Skeletal muscle tissue (tissue), 4 donors: ENCODE measurements around the gene ZNF431. TPM values are rescaled to one million over a fixed set of nuclear protein-coding genes. Genes with fewer than 3 reads are reported as not detected.
"Not testable (repeated sequence)": the region's sequence is repeated elsewhere in the genome, so short reads cannot be mapped to it uniquely, and the experiment has no call there.

ENCODE experiments used
- H3K27ac ChIP-seq: one replicate; pipeline ENCODE4 v1.7.0; 2013; ENCODE audit warnings: mild to moderate bottlenecking, low read depth, low read length, inconsistent platforms
- H3K27me3 ChIP-seq, 3 donors: one replicate each; pipeline ENCODE4 v1.7.0; 2013; ENCODE audit warnings: low read length in 3 of 3; ENCODE audit not compliant: control insufficient read depth in 3 of 3, insufficient read depth in 3 of 3
- H3K36me3 ChIP-seq, 3 donors: one replicate each; pipeline ENCODE4 v1.7.0; 2013; ENCODE audit warnings: low read length in 3 of 3; ENCODE audit not compliant: control insufficient read depth in 3 of 3, insufficient read depth in 3 of 3
- H3K4me1 ChIP-seq, 3 donors: one replicate each; pipeline ENCODE4 v1.7.0; 2013; ENCODE audit warnings: low read length in 3 of 3, mild to moderate bottlenecking in 3 of 3; ENCODE audit not compliant: control insufficient read depth in 3 of 3, insufficient read depth in 3 of 3
- H3K4me3 ChIP-seq, 3 donors: one replicate each; pipeline ENCODE4 v1.7.0; 2013; ENCODE audit warnings: low read length in 3 of 3
- H3K9ac ChIP-seq, 3 donors: one replicate each; pipeline ENCODE4 v1.7.0; 2013; ENCODE audit warnings: low read length in 3 of 3, mild to moderate bottlenecking in 3 of 3, moderate library complexity in 2 of 3, low read depth in 1 of 3
- H3K9me3 ChIP-seq, 3 donors: one replicate each; pipeline ENCODE4 v1.7.0; 2013; ENCODE audit warnings: low read length in 3 of 3; ENCODE audit not compliant: control insufficient read depth in 3 of 3
- total RNA-seq: library from RNA; depleted of rRNA; stranded (reverse); fragments of >200 nt; gene quantifications from one replicate; pipeline ENCODE4 v1.2.3, GENCODE V29; 2014
- donor health status: Osteomylitis.

ZNF431 gene
- total RNA-seq, 1 donor from 2014 or later, result 13.0 TPM

- Histone ChIP-seq H3K9ac (no peak overlapping the region), H3K9me3 (no peaks in the 10 kb centered on the region), H3K4me1 (no peaks in the 10 kb centered on the region), H3K27me3 (no peaks in the 10 kb centered on the region), H3K27ac (no peak overlapping the region), H3K36me3 (no peaks in the 10 kb centered on the region), H3K4me3 (no peak overlapping the region)
Observed at GRCh38 chr19:21126078-21126477, 15.8 kb upstream of the ZNF431 start.

- no peak overlapping the region for H3K4me3 ChIP-seq
- H3K27ac ChIP-seq, result no peak overlapping the region
- H3K9ac ChIP-seq, result no peak overlapping the region
- no peaks in the 10 kb centered on the region for H3K9me3 ChIP-seq
- no peaks in the 10 kb centered on the region for H3K36me3 ChIP-seq
- H3K4me1 ChIP-seq, result no peaks in the 10 kb centered on the region
- H3K27me3 ChIP-seq, result no peaks in the 10 kb centered on the region
Observed at GRCh38 chr19:21127001-21127400, 14.8 kb upstream of the ZNF431 start.

- no peaks in the 10 kb centered on the region for H3K9me3 ChIP-seq
- no peaks in the 10 kb centered on the region for H3K27me3 ChIP-seq
- H3K4me3 ChIP-seq, result no peak overlapping the region
- H3K4me1 ChIP-seq, result no peaks in the 10 kb centered on the region
- no peaks in the 10 kb centered on the region for H3K36me3 ChIP-seq
- H3K27ac ChIP-seq, result no peak overlapping the region
- H3K9ac ChIP-seq, result no peak overlapping the region
Observed at GRCh38 chr19:21127898-21128297, 13.9 kb upstream of the ZNF431 start.

- Histone ChIP-seq H3K36me3 (no peaks in the 10 kb centered on the region), H3K27me3 (peaks cover 0 to 2% (median 0%) of the 10 kb centered on the region in 3 donors), H3K27ac (no peak overlapping the region), H3K4me1 (no peaks in the 10 kb centered on the region), H3K9ac (no peak overlapping the region), H3K9me3 (no peaks in the 10 kb centered on the region), H3K4me3 (no peak overlapping the region)
Observed at GRCh38 chr19:21128901-21129698, 12.7 kb upstream of the ZNF431 start.

DNA sequence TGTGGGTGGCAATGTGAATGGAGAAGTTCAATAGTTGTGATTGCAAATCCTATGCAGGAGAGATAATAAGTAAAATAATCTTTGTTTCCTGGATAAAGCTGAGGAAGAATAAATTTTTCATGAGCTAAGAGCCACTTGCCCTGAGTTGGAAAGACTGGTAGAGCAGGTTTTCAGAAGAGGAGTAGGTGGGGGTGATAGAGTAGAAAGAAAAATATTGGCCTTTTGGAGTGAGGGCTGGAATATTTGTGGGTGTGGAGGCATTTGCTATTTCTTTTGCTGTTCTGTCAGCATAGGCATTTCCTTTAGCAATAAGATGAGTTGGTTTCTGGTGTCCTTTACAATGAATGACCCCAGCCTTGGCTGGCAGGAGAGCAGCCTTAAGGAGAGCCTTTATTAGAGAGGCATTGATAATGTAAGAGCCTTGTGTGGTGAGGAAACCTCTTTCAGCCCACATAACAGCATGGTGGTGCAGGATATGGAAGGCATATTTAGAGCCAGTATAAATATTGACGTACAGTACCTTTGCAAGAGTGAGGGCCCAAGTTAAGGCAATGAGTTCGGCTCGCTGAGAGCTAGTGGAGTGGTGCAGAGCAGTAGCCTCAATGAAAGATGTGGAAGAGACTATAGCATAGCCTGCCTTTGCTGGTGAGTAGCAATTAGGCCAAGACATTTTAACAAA, 11.6 kb upstream of the ZNF431 start:
- H3K9ac ChIP-seq, result no peak overlapping the region
- H3K27me3 ChIP-seq, result peaks cover 0 to 2% (median 0%) of the 10 kb centered on the region in 3 donors
- H3K4me3 ChIP-seq, result no peak overlapping the region
- no peaks in the 10 kb centered on the region for H3K36me3 ChIP-seq
- no peaks in the 10 kb centered on the region for H3K9me3 ChIP-seq
- H3K4me1 ChIP-seq, result no peaks in the 10 kb centered on the region
- H3K27ac ChIP-seq, result no peak overlapping the region

- Histone ChIP-seq H3K27me3 (peaks cover 0 to 2% (median 0%) of the 10 kb centered on the region in 3 donors), H3K4me3 (no peak overlapping the region), H3K9me3 (no peaks in the 10 kb centered on the region), H3K27ac (no peak overlapping the region), H3K9ac (no peak overlapping the region), H3K36me3 (no peaks in the 10 kb centered on the region), H3K4me1 (no peaks in the 10 kb centered on the region)
Observed at GRCh38 chr19:21133633-21134032, 8.2 kb upstream of the ZNF431 start.

GRCh38 chr19:21134934-21135366, 6.9 kb upstream of the ZNF431 start:
- H3K4me3 ChIP-seq, result no peak overlapping the region
- H3K9me3 ChIP-seq, result no peaks in the 10 kb centered on the region

GRCh38 chr19:21135433-21135832, 6.4 kb upstream of the ZNF431 start:
- Histone ChIP-seq H3K27me3 (peaks cover 0 to 2% (median 0%) of the 10 kb centered on the region in 3 donors), H3K9ac (no peak overlapping the region)

More at GRCh38 chr19:21134934-21135366, 6.9 kb upstream of the ZNF431 start:
- Histone ChIP-seq H3K4me1 (no peaks in the 10 kb centered on the region), H3K36me3 (no peaks in the 10 kb centered on the region), H3K27ac (no peak overlapping the region), H3K9ac (no peak overlapping the region), H3K27me3 (peaks cover 0 to 2% (median 0%) of the 10 kb centered on the region in 3 donors)

DNA sequence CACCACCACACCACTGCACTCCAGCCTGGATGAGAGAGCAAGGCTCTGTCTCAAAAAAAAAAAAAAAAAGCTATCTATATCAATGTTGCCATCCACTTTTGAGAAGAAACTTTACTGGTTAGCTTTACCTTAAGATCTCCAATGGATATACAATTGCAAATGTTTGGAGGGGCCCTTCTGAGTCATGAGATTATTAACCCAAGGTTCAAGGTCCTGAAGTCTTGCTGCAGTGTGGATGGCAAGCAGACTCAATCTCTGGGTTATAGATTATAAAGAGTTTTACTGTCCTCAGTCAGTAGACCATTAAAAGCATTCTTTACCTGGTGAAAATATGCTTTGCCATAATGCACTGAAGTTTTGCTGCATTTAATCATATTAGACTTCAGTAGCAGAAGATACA, 3.7 kb upstream of the ZNF431 start:
- no peak overlapping the region for H3K27ac ChIP-seq
- H3K27me3 ChIP-seq, result peaks cover 0 to under 1% (median 0%) of the 10 kb centered on the region in 3 donors
- no peak overlapping the region for H3K4me3 ChIP-seq
- no peaks in the 10 kb centered on the region for H3K36me3 ChIP-seq
- no peak overlapping the region for H3K9ac ChIP-seq
- peaks cover 0 to 5% (median 2%) of the 10 kb centered on the region in 3 donors for H3K4me1 ChIP-seq
- H3K9me3 ChIP-seq, result no peaks in the 10 kb centered on the region

More at GRCh38 chr19:21135433-21135832, 6.4 kb upstream of the ZNF431 start:
- Histone ChIP-seq H3K27ac (no peak overlapping the region), H3K4me3 (no peak overlapping the region), H3K4me1 (no peaks in the 10 kb centered on the region), H3K9me3 (no peaks in the 10 kb centered on the region), H3K36me3 (no peaks in the 10 kb centered on the region)

- H3K27ac ChIP-seq, result not testable (repeated sequence)
Observed at GRCh38 chr19:21141006-21141405, 834 bp upstream of the ZNF431 start.

More at GRCh38 chr19:21141006-21141405, 834 bp upstream of the ZNF431 start:
- not testable (repeated sequence) for H3K9ac ChIP-seq, H3K4me3 ChIP-seq, H3K27me3 ChIP-seq, H3K9me3 ChIP-seq, H3K4me1 ChIP-seq
- peaks cover 0 to 18% (median 11%) of the 10 kb centered on the region in 3 donors for H3K36me3 ChIP-seq
